Rectal smooth muscle tissue (tissue), 1 donor: Measurements from ENCODE around the gene MMRN2.
"Not testable (repeated sequence)": the region's sequence is repeated elsewhere in the genome, so short reads cannot be mapped to it uniquely, and the experiment has no call there.

Source experiments
- H3K27ac ChIP-seq: one replicate; pipeline ENCODE4 v1.7.0; 2013; ENCODE audit warnings: low read depth, low read length, inconsistent platforms
- H3K27me3 ChIP-seq: one replicate; pipeline ENCODE4 v1.7.0; 2013; ENCODE audit warnings: low read length; ENCODE audit not compliant: control insufficient read depth, insufficient read depth
- H3K36me3 ChIP-seq: one replicate; pipeline ENCODE4 v1.7.0; 2013; ENCODE audit warnings: low read length; ENCODE audit not compliant: control insufficient read depth, insufficient read depth
- H3K4me1 ChIP-seq: one replicate; pipeline ENCODE4 v1.7.0; 2013; ENCODE audit warnings: low read length; ENCODE audit not compliant: control insufficient read depth, insufficient read depth
- H3K4me3 ChIP-seq: one replicate; pipeline ENCODE4 v1.7.0; 2013; ENCODE audit warnings: low read length
- H3K9ac ChIP-seq: one replicate; pipeline ENCODE4 v1.7.0; 2013; ENCODE audit warnings: low read length

The MMRN2 gene

GRCh38 chr10:86940677-86941076 is 16.7 kb downstream of the MMRN2 start:
- H3K36me3 ChIP-seq = no peaks in the 10 kb centered on the region
- no peak overlapping the region for H3K27ac ChIP-seq
- peaks cover 2% of the 10 kb centered on the region for H3K4me1 ChIP-seq

GRCh38 chr10:86940076-86940475 is 17.3 kb downstream of the MMRN2 start:
- not testable (repeated sequence) for H3K27me3 ChIP-seq, H3K36me3 ChIP-seq, H3K4me3 ChIP-seq, H3K27ac ChIP-seq, H3K9ac ChIP-seq, H3K4me1 ChIP-seq

More at GRCh38 chr10:86940677-86941076, 16.7 kb downstream of the MMRN2 start:
- H3K27me3 ChIP-seq = no peaks in the 10 kb centered on the region
- no peak overlapping the region for H3K4me3 ChIP-seq
- H3K9ac ChIP-seq = no peak overlapping the region

GRCh38 chr10:86938260-86938659 is 19.2 kb downstream of the MMRN2 start:
- H3K9ac ChIP-seq = no peak overlapping the region
- H3K36me3 ChIP-seq = no peaks in the 10 kb centered on the region
- H3K27ac ChIP-seq = no peak overlapping the region
- H3K27me3 ChIP-seq = no peaks in the 10 kb centered on the region
- H3K4me3 ChIP-seq = no peak overlapping the region
- peaks cover 2% of the 10 kb centered on the region for H3K4me1 ChIP-seq

- H3K27me3 ChIP-seq = no peaks in the 10 kb centered on the region
- H3K4me3 ChIP-seq = no peak overlapping the region
- H3K9ac ChIP-seq = no peak overlapping the region
- peaks cover 2% of the 10 kb centered on the region for H3K4me1 ChIP-seq
- no peak overlapping the region for H3K27ac ChIP-seq
- no peaks in the 10 kb centered on the region for H3K36me3 ChIP-seq
These were observed 19.8 kb downstream of the MMRN2 start for GRCh38 chr10:86937502-86938154.

- H3K9ac ChIP-seq = no peak overlapping the region
- no peaks in the 10 kb centered on the region for H3K27me3 ChIP-seq
- no peak overlapping the region for H3K4me3 ChIP-seq
- no peak overlapping the region for H3K27ac ChIP-seq
- H3K4me1 ChIP-seq = peaks cover 2% of the 10 kb centered on the region
- no peaks in the 10 kb centered on the region for H3K36me3 ChIP-seq
These were observed 20.5 kb downstream of the MMRN2 start for GRCh38 chr10:86936661-86937501.

GRCh38 chr10:86934162-86934711 is 23.2 kb downstream of the MMRN2 start:
- H3K9ac ChIP-seq, H3K36me3 ChIP-seq, H3K4me1 ChIP-seq: not testable (repeated sequence)

GRCh38 chr10:86932674-86933073 is 24.7 kb downstream of the MMRN2 start:
- no peaks in the 10 kb centered on the region for H3K27me3 ChIP-seq
- peaks cover 4% of the 10 kb centered on the region for H3K4me1 ChIP-seq
- no peak overlapping the region for H3K9ac ChIP-seq
- H3K27ac ChIP-seq = no peak overlapping the region
- no peak overlapping the region for H3K4me3 ChIP-seq
- no peaks in the 10 kb centered on the region for H3K36me3 ChIP-seq

More at GRCh38 chr10:86934162-86934711, 23.2 kb downstream of the MMRN2 start:
- H3K27ac ChIP-seq, H3K4me3 ChIP-seq, H3K27me3 ChIP-seq: not testable (repeated sequence)

- H3K4me3 ChIP-seq = no peak overlapping the region
- H3K27ac ChIP-seq = no peak overlapping the region
- peaks cover 4% of the 10 kb centered on the region for H3K4me1 ChIP-seq
These were observed 25.5 kb downstream of the MMRN2 start for GRCh38 chr10:86931872-86932271.

GRCh38 chr10:86929468-86930380 is 27.7 kb downstream of the MMRN2 start:
- no peaks in the 10 kb centered on the region for H3K36me3 ChIP-seq
- H3K4me1 ChIP-seq = peaks cover 4% of the 10 kb centered on the region
- H3K27ac ChIP-seq = peak overlapping the region; percentile 76
- no peaks in the 10 kb centered on the region for H3K27me3 ChIP-seq
- H3K4me3 ChIP-seq = no peak overlapping the region
- no peak overlapping the region for H3K9ac ChIP-seq

More at GRCh38 chr10:86931872-86932271, 25.5 kb downstream of the MMRN2 start:
- H3K9ac ChIP-seq = no peak overlapping the region
- H3K36me3 ChIP-seq = no peaks in the 10 kb centered on the region
- no peaks in the 10 kb centered on the region for H3K27me3 ChIP-seq

GRCh38 chr10:86922553-86922961 is 34.9 kb downstream of the MMRN2 start:
- peak overlapping the region; percentile 57 for H3K27ac ChIP-seq
- no peak overlapping the region for H3K9ac ChIP-seq
- H3K27me3 ChIP-seq = no peaks in the 10 kb centered on the region
- H3K4me3 ChIP-seq = no peak overlapping the region
- H3K4me1 ChIP-seq = no peaks in the 10 kb centered on the region
- peaks cover 20% of the 10 kb centered on the region for H3K36me3 ChIP-seq

GRCh38 chr10:86918022-86918471 is 39.4 kb downstream of the MMRN2 start:
- no peaks in the 10 kb centered on the region for H3K27me3 ChIP-seq
- H3K27ac ChIP-seq = peak overlapping the region; percentile 65
- H3K4me1 ChIP-seq = no peaks in the 10 kb centered on the region
- H3K4me3 ChIP-seq = no peak overlapping the region
- peaks cover 17% of the 10 kb centered on the region for H3K36me3 ChIP-seq
- H3K9ac ChIP-seq = no peak overlapping the region

- Histone ChIP-seq H3K36me3 (peaks cover 10% of the 10 kb centered on the region), H3K27ac (no peak overlapping the region), H3K27me3 (no peaks in the 10 kb centered on the region)
These were observed 42.7 kb downstream of the MMRN2 start for GRCh38 chr10:86914734-86915133.

More at GRCh38 chr10:86914734-86915133, 42.7 kb downstream of the MMRN2 start:
- Histone ChIP-seq H3K9ac (no peak overlapping the region), H3K4me1 (no peaks in the 10 kb centered on the region), H3K4me3 (no peak overlapping the region)
